Measurements from ENCODE around the gene EEIG2.

Gene EEIG2

DNA sequence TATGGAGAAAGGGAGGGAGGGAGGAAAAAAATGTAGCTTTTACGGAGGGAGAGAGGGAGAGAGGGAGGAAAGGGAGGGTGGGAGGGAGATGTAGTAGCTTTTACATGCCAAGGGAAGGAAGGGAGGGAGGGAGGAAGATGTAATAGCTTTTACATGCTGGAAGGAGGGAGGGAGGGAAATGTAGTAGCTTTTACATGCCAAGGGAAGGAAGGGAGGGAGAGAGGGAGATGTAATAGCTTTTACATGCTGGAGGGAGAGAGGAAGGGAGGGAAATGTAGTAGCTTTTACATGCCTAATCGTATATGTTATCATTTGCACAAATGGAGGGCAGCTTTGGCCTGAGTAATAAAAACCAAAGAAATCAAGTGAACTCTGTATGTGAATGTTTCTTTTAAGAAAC, 35.6 kb downstream of the EEIG2 start:
- Histone ChIP-seq H3K36me3 (ENCODE audit: insufficient read depth, low read length) (no peaks in the 10 kb centered on the region), H3K4me2 (ENCODE audit: insufficient read depth, low read length) (no peak overlapping the region), H3K27ac (ENCODE audit: low read length) (no peak overlapping the region), H4K20me1 (ENCODE audit: insufficient read depth, low read length) (no peaks in the 10 kb centered on the region), H3K9me3 (ENCODE audit: insufficient read depth, low read length, severe bottlenecking) (no peaks in the 10 kb centered on the region), H3K4me3 (ENCODE audit: low read depth in 1 of 2, low read length in 2 of 2) (no peak overlapping the region), H3K9ac (ENCODE audit: low read depth, low read length) (no peak overlapping the region), H2AFZ (ENCODE audit: low read depth, low read length) (no peak overlapping the region), H3K79me2 (ENCODE audit: insufficient read depth, low read length) (peaks cover 2% of the 10 kb centered on the region; the same call in 1 of the 2 replicates), H3K4me1 (ENCODE audit: insufficient read depth, low read length) (no peaks in the 10 kb centered on the region), H3K27me3 (ENCODE audit: insufficient read depth, low read length, poor library complexity) (no peaks in the 10 kb centered on the region)
- ATAC-seq (ENCODE audit: insufficient read depth, low read depth) (no peak), DNase-seq (no peak)
- no peak for TF ChIP-seq EZH2 (IDR thresholded peaks at IDR 0.05; ENCODE audit: borderline replicate concordance, low read depth, low read length, severe bottlenecking)
- TF ChIP-seq, protein P1, sequence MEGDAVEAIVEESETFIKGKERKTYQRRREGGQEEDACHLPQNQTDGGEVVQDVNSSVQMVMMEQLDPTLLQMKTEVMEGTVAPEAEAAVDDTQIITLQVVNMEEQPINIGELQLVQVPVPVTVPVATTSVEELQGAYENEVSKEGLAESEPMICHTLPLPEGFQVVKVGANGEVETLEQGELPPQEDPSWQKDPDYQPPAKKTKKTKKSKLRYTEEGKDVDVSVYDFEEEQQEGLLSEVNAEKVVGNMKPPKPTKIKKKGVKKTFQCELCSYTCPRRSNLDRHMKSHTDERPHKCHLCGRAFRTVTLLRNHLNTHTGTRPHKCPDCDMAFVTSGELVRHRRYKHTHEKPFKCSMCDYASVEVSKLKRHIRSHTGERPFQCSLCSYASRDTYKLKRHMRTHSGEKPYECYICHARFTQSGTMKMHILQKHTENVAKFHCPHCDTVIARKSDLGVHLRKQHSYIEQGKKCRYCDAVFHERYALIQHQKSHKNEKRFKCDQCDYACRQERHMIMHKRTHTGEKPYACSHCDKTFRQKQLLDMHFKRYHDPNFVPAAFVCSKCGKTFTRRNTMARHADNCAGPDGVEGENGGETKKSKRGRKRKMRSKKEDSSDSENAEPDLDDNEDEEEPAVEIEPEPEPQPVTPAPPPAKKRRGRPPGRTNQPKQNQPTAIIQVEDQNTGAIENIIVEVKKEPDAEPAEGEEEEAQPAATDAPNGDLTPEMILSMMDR (IDR thresholded peaks at IDR 0.05; ENCODE audit: borderline replicate concordance, extremely low read depth, low read length, poor library complexity, severe bottlenecking): no peak

DNA sequence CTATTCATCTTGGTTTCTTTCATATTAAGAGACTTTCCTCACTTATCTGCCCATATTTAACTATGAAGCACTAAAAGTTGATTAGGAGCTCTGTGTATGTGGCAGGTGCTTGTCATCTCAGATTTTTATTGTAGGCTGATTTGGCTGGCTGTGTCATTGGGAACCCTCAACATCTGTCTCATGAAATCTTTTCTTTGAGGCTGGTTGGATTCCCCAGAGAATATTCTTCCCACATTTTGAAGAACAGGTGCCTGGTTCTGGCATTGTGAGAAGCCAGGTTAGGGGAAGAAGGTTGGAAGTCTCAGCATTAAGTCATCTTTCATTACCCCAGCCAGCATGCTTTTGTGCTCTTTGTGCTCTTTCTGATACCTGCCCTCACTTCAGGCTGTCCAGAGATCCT, 37.1 kb downstream of the EEIG2 start:
- no peaks in the 10 kb centered on the region for H4K20me1 ChIP-seq (ENCODE audit: insufficient read depth, low read length)
- H3K4me1 ChIP-seq (ENCODE audit: insufficient read depth, low read length): no peaks in the 10 kb centered on the region
- H3K79me2 ChIP-seq (ENCODE audit: insufficient read depth, low read length): peaks cover 2% of the 10 kb centered on the region; the same call in 1 of the 2 replicates
- no peaks in the 10 kb centered on the region for H3K9me3 ChIP-seq (ENCODE audit: insufficient read depth, low read length, severe bottlenecking)
- no peak for TF ChIP-seq EZH2 (IDR thresholded peaks at IDR 0.05; ENCODE audit: borderline replicate concordance, low read depth, low read length, severe bottlenecking)
- TF ChIP-seq, protein P1 (IDR thresholded peaks at IDR 0.05; ENCODE audit: borderline replicate concordance, extremely low read depth, low read length, poor library complexity, severe bottlenecking): no peak
- no peak overlapping the region for H3K9ac ChIP-seq (ENCODE audit: low read depth, low read length)
- no peak overlapping the region for H3K4me3 ChIP-seq (ENCODE audit: low read depth in 1 of 2, low read length in 2 of 2)
- ATAC-seq (ENCODE audit: insufficient read depth, low read depth) (no peak), DNase-seq (no peak)
- no peaks in the 10 kb centered on the region for H3K27me3 ChIP-seq (ENCODE audit: insufficient read depth, low read length, poor library complexity)
- H3K27ac ChIP-seq (ENCODE audit: low read length): no peak overlapping the region
- H3K4me2 ChIP-seq (ENCODE audit: insufficient read depth, low read length): no peak overlapping the region
- peaks cover 5% of the 10 kb centered on the region; the same call in 1 of the 2 replicates for H3K36me3 ChIP-seq (ENCODE audit: insufficient read depth, low read length)
- no peak overlapping the region for H2AFZ ChIP-seq (ENCODE audit: low read depth, low read length)

DNA sequence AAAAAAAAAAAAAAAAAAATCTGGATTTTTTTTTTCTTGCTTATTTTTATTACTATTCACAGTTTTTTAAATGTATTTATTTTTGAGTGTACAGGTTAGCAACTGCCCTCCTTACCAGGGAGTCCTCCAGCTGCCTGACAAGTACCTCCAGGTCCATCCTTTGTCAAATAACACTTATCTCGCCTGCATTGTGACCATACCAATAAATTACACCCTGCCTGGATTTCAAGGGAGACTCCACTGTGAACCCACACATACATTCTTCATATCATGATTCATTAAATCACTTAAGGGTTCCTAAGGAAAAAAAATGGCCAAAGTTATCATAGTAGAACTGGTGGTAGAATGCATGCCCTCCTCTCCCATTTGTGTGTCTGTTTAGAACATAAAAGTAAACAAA, 38.4 kb downstream of the EEIG2 start:
- H3K4me1 ChIP-seq (ENCODE audit: insufficient read depth, low read length): no peaks in the 10 kb centered on the region
- no peak for DNase-seq
- no peak for ATAC-seq (ENCODE audit: insufficient read depth, low read depth)
- H3K27ac ChIP-seq (ENCODE audit: low read length): no peak overlapping the region
- no peak overlapping the region for H2AFZ ChIP-seq (ENCODE audit: low read depth, low read length)
- no peak overlapping the region for H3K4me2 ChIP-seq (ENCODE audit: insufficient read depth, low read length)
- no peak overlapping the region for H3K4me3 ChIP-seq (ENCODE audit: low read depth in 1 of 2, low read length in 2 of 2)
- no peaks in the 10 kb centered on the region for H3K9me3 ChIP-seq (ENCODE audit: insufficient read depth, low read length, severe bottlenecking)
- H3K27me3 ChIP-seq (ENCODE audit: insufficient read depth, low read length, poor library complexity): no peaks in the 10 kb centered on the region
- no peak overlapping the region for H3K9ac ChIP-seq (ENCODE audit: low read depth, low read length)
- peaks cover 17% of the 10 kb centered on the region; the same call in 1 of the 2 replicates for H3K36me3 ChIP-seq (ENCODE audit: insufficient read depth, low read length)
- no peaks in the 10 kb centered on the region for H4K20me1 ChIP-seq (ENCODE audit: insufficient read depth, low read length)
- TF ChIP-seq, protein P1 (IDR thresholded peaks at IDR 0.05; ENCODE audit: borderline replicate concordance, extremely low read depth, low read length, poor library complexity, severe bottlenecking): no peak
- no peak for TF ChIP-seq EZH2 (IDR thresholded peaks at IDR 0.05; ENCODE audit: borderline replicate concordance, low read depth, low read length, severe bottlenecking)
- H3K79me2 ChIP-seq (ENCODE audit: insufficient read depth, low read length): no peaks in the 10 kb centered on the region; the same call in 1 of the 2 replicates

DNA sequence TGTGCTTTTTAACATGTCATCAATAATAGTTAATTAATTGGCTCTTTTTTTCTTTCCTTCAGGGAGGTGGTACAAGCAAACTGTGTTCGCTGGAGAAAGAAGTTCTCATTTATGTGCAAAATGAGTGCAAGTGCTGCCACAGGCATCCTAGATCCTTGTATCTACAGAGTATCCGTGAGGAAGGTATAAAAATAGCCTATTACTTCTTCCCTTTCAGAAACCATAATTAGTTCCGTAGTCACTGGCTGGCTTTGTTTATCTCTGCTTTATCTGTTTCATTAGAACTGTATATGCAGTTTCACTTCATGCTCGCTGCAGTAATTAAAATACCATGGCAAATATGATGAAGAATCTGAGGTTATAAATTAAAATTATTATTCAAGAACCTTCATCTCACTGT, 40.6 kb downstream of the EEIG2 start:
- Histone ChIP-seq H3K9me3 (ENCODE audit: insufficient read depth, low read length, severe bottlenecking) (no peaks in the 10 kb centered on the region), H3K4me3 (ENCODE audit: low read depth in 1 of 2, low read length in 2 of 2) (no peak overlapping the region), H3K27ac (ENCODE audit: low read length) (no peak overlapping the region), H3K4me2 (ENCODE audit: insufficient read depth, low read length) (no peak overlapping the region), H3K4me1 (ENCODE audit: insufficient read depth, low read length) (no peaks in the 10 kb centered on the region), H3K36me3 (ENCODE audit: insufficient read depth, low read length) (peaks cover 24% of the 10 kb centered on the region; the same call in 1 of the 2 replicates), H3K79me2 (ENCODE audit: insufficient read depth, low read length) (no peaks in the 10 kb centered on the region), H3K9ac (ENCODE audit: low read depth, low read length) (no peak overlapping the region), H3K27me3 (ENCODE audit: insufficient read depth, low read length, poor library complexity) (no peaks in the 10 kb centered on the region), H4K20me1 (ENCODE audit: insufficient read depth, low read length) (no peaks in the 10 kb centered on the region), H2AFZ (ENCODE audit: low read depth, low read length) (no peak overlapping the region)
- ATAC-seq (ENCODE audit: insufficient read depth, low read depth) (no peak), DNase-seq (no peak)
- TF ChIP-seq, protein P1 (IDR thresholded peaks at IDR 0.05; ENCODE audit: borderline replicate concordance, extremely low read depth, low read length, poor library complexity, severe bottlenecking): no peak
- TF ChIP-seq EZH2 (IDR thresholded peaks at IDR 0.05; ENCODE audit: borderline replicate concordance, low read depth, low read length, severe bottlenecking): no peak

All from DND-41 (cell line).